Endothelial cell of umbilical vein (primary cell): ENCODE data around the gene EHD2. TPM values are rescaled to one million over a fixed set of nuclear protein-coding genes. Genes with fewer than 3 reads are reported as not detected.

Source experiments
- BruUV-seq: library from RNA; stranded (reverse); fragments of 400-500 nt; replicated peaks from 2 replicates; lab custom pipeline; 2021; lab: Mats Ljungman, UMichigan
- CTCF ChIA-PET: fragments of 300-600, 350-600 bp; sonication (Branson Sonifier 250); formaldehyde crosslinking; loops from one replicate; lab custom pipeline; 2021; ENCODE audit warnings: antibody characterized with exemption, inconsistent platforms; lab: Charles Lee
- POLR2A ChIA-PET: fragments of 300-600, 350-600 bp; sonication (Branson Sonifier 250); formaldehyde crosslinking; loops from one replicate; lab custom pipeline; 2021; ENCODE audit warnings: antibody characterized with exemption, inconsistent platforms; lab: Charles Lee
- DNase-seq: peaks from one replicate; pipeline ENCODE4 v3.0.0-alpha.2; 2011; ENCODE audit warnings: low read depth, low spot score
- FAIRE-seq: peaks from 2 replicates; lab custom pipeline; 2011; peaks lifted over from hg19 to GRCh38; lab: Jason Lieb, UNC
- H2AFZ ChIP-seq: 2 replicates; pipeline ENCODE4 v1.6.0; 2012; ENCODE audit warnings: low read depth, low read length, control low read depth, inconsistent platforms
- H3K27ac ChIP-seq: 2 replicates; pipeline ENCODE4 v1.5.1; 2011; ENCODE audit warnings: low read depth, mild to moderate bottlenecking, control low read depth, low read length, moderate library complexity; ENCODE audit not compliant: insufficient read depth
- H3K27me3 ChIP-seq, 2 experiments: 2 replicates each; pipeline versions ENCODE4 v1.6.0 to v1.6.1; 2011; ENCODE audit warnings: low read length in 2 of 2, mixed read lengths in 1 of 2; ENCODE audit not compliant: control insufficient read depth in 2 of 2, insufficient read depth in 2 of 2
- H3K36me3 ChIP-seq, 2 experiments: 2 replicates in 1 of 2; 3 replicates in 1 of 2; pipeline ENCODE4 v1.5.1; 2011; ENCODE audit warnings: low read length in 2 of 2, mild to moderate bottlenecking in 1 of 2, moderate library complexity in 1 of 2; ENCODE audit not compliant: control insufficient read depth in 2 of 2, insufficient read depth in 2 of 2; ENCODE audit errors: extremely low read depth in 1 of 2
- H3K4me1 ChIP-seq: 3 replicates; pipeline ENCODE4 v1.5.1; 2011; ENCODE audit warnings: mild to moderate bottlenecking, low read length; ENCODE audit not compliant: control insufficient read depth, insufficient read depth; ENCODE audit errors: extremely low read depth
- H3K4me2 ChIP-seq: 2 replicates; pipeline ENCODE4 v1.6.1; 2011; ENCODE audit warnings: low read length, control low read depth, mixed read lengths; ENCODE audit not compliant: insufficient read depth
- H3K4me3 ChIP-seq, 3 experiments: fragments of 200-600 bp in 1 of 3; sonication (generic), shearing (Covaris generic) in 1 of 3; replicated peaks in 1 of 3; 2 replicates each; pipeline ENCODE4 v1.5.1; 2011 to 2016; ENCODE audit warnings: control low read depth in 3 of 3, low read length in 3 of 3, mild to moderate bottlenecking in 2 of 3, inconsistent platforms in 1 of 3, low read depth in 1 of 3, moderate library complexity in 1 of 3; ENCODE audit not compliant: insufficient read depth in 1 of 3
- H3K79me2 ChIP-seq: 2 replicates; pipeline ENCODE4 v1.6.0; 2012; ENCODE audit warnings: low read length, inconsistent platforms; ENCODE audit not compliant: control insufficient read depth, insufficient read depth
- H3K9ac ChIP-seq: replicated peaks from 2 replicates; pipeline ENCODE3; 2011; ENCODE audit warnings: low read length, control low read depth; ENCODE audit not compliant: insufficient read depth; ENCODE audit errors: extremely low read depth
- H3K9me1 ChIP-seq: replicated peaks from 3 replicates; pipeline ENCODE4 v1.6.0; 2011; ENCODE audit warnings: mild to moderate bottlenecking, low read length; ENCODE audit not compliant: control insufficient read depth, insufficient read depth; ENCODE audit errors: extremely low read depth
- H3K9me3 ChIP-seq: replicated peaks from 2 replicates; pipeline ENCODE4 v1.5.1; 2012; ENCODE audit warnings: low read length, inconsistent platforms; ENCODE audit not compliant: control insufficient read depth, insufficient read depth
- H4K20me1 ChIP-seq: replicated peaks from 2 replicates; pipeline ENCODE3; 2011; ENCODE audit warnings: mild to moderate bottlenecking, low read length; ENCODE audit not compliant: control insufficient read depth, insufficient read depth; ENCODE audit errors: extremely low read depth
- CTCF ChIP-seq, 2 donors: IDR thresholded peaks; 1 replicate in 1 of 2; 2 replicates in 1 of 2; pipeline ENCODE4 v1.5.1; 2011; ENCODE audit warnings: low read length in 2 of 2, mild to moderate bottlenecking in 2 of 2, moderate library complexity in 2 of 2, control low read depth in 1 of 2, inconsistent platforms in 1 of 2, low read depth in 1 of 2; ENCODE audit not compliant: insufficient read depth in 1 of 2; ENCODE audit errors: extremely low read depth in 1 of 2
- EZH2 ChIP-seq: IDR thresholded peaks from 2 replicates; pipeline ENCODE4 v1.6.1; 2012; ENCODE audit warnings: borderline replicate concordance, low read depth, mild to moderate bottlenecking, moderate library complexity, low read length, inconsistent platforms; ENCODE audit not compliant: severe bottlenecking
- FOS ChIP-seq: IDR thresholded peaks from 2 replicates; pipeline ENCODE4 v1.6.1; 2011; ENCODE audit warnings: mild to moderate bottlenecking, low read length, moderate library complexity, borderline replicate concordance; ENCODE audit not compliant: insufficient read depth
- GATA2 ChIP-seq: IDR thresholded peaks from 2 replicates; pipeline ENCODE4 v1.7.0; 2011; ENCODE audit warnings: low read depth, mild to moderate bottlenecking, moderate library complexity, mixed read lengths, low read length; ENCODE audit not compliant: insufficient read length, insufficient read depth
- JUN ChIP-seq: IDR thresholded peaks from 2 replicates; pipeline ENCODE4 v1.6.1; 2011; ENCODE audit warnings: borderline replicate concordance, low read depth; ENCODE audit not compliant: insufficient read length, insufficient read depth
- MYC ChIP-seq: IDR thresholded peaks from one replicate; pipeline ENCODE4 v1.6.1; 2011; ENCODE audit warnings: mild to moderate bottlenecking, low read depth, low read length
- POLR2A ChIP-seq: IDR thresholded peaks from 2 replicates; pipeline ENCODE4 v1.6.1; 2012; ENCODE audit warnings: low read depth, mild to moderate bottlenecking, control low read depth, low read length
- POLR2AphosphoS5 ChIP-seq: IDR thresholded peaks from 2 replicates; pipeline ENCODE4 v1.6.1; 2012; ENCODE audit warnings: low read depth, mild to moderate bottlenecking, control low read depth, low read length, moderate library complexity; ENCODE audit not compliant: insufficient read depth
- dilution Hi-C: fragments of 300-500 bp; cut with MboI; formaldehyde crosslinking; loops from one replicate; pipeline ENCODE4 v1.15.0; 2019; ENCODE audit warnings: low sequenced_read_pairs; ENCODE audit not compliant: extremely low pct_ligation_motif_present
- intact Hi-C: fragments of 100-400 bp; cut with micrococcal nuclease; formaldehyde crosslinking; loops from one replicate; pipeline ENCODE4 v1.10.0; 2022
- polyA plus RNA-seq, 4 experiments: library from polyadenylated mRNA; depleted of rRNA in 3 of 4; stranded (reverse) in 3 of 4; unstranded in 1 of 4; fragments of >200 nt; gene quantifications; 2 replicates each; pipeline versions ENCODE4 v1.2.1 to v1.2.3, GENCODE V29; 2011 to 2012; ENCODE audit warnings: missing spikeins in 1 of 4
- total RNA-seq: library from RNA; stranded (reverse); gene quantifications from 2 replicates; pipeline ENCODE4 v1.2.3, GENCODE V29; 2021
- TF ChIP-seq, protein P1 (sequence below): IDR thresholded peaks from 2 replicates; pipeline ENCODE4 v1.6.1; 2011; ENCODE audit not compliant: insufficient read depth, insufficient read length

EHD2 gene
- total and polyA plus RNA-seq, 2 donors (not counting 3 experiments of a cell fraction or from before 2014, with no cell fraction given): 110 to 220 TPM

DNA sequence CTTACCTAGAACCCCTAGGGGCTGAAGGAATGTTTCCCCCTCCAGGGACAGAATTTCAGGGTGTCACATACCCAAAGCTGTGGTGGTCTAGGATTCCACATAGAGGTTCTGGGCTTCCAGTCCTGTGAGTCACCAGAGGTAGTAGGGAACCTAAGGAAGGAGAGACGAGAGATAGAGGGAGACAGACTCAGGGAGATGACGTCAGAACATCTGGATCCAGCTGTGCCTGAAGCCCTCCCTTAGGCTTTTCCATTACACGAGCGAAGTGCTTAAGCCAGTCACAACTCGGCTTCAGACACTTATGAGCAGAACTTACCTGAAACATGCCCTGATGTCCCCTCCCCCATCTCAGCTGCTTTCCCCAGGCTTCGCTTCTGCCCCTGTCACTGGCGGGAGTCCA is 53.4 kb downstream of the EHD2 start:
- dilution Hi-C loops: no loop called here

DNA sequence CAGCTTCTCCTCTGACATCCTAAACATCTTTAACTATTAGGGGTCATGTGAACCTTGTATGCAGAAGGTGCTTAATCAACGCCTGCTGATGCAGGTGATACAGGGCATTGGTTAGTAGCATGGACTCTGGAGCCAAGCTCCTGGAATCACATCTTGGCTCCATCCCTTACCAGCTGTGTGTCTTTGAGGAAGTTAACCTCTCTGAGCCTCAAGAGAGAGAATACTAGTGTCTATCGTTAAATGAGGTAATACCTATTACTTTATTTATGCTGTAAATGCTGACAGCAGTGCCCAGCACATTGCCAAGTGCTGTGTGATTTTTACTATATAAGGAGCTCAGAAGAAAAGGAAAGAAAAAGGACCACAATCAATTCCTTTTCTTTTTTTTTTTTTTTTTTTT is 54.1 kb downstream of the EHD2 start:
- Histone ChIP-seq H3K27me3 (peaks cover 0 to 2% of the 10 kb centered on the region in 2 experiments), H3K9ac (no peak overlapping the region), H3K4me3 (no peak overlapping the region), H3K4me1 (peaks cover 4% of the 10 kb centered on the region), H3K27ac (no peak overlapping the region), H2AFZ (no peak overlapping the region), H4K20me1 (no peaks in the 10 kb centered on the region), H3K79me2 (no peaks in the 10 kb centered on the region), H3K9me1 (no peaks in the 10 kb centered on the region), H3K36me3 (no peaks in the 10 kb centered on the region), H3K9me3 (no peaks in the 10 kb centered on the region), H3K4me2 (no peak overlapping the region)
- dilution Hi-C loops: no loop called here
- DNase-seq: no peak
- ChIA-PET CTCF (interaction anchor here (0.9 to 7.3 kb wide), 7 partner anchors 11 to 97 kb away, joined by 3 to 169 read pairs (median 6); partner anchors contain the start of gene EHD2), POLR2A (interaction anchor here (0.5 to 0.6 kb wide), 2 partner anchors 17 to 85 kb away, joined by 3 read pairs; no protein-coding TSS in a partner anchor)
- TF ChIP-seq POLR2A (no peak), FOS (no peak), JUN (no peak), GATA2 (no peak), CTCF (IDR thresholded peaks at IDR 0.05; ENCODE audit: extremely low read depth in 1 of 2, insufficient read depth in 1 of 2, low read depth in 1 of 2, low read length in 2 of 2) (no peak), MYC (no peak), POLR2AphosphoS5 (no peak), EZH2 (no peak)
- TF ChIP-seq, protein P1, sequence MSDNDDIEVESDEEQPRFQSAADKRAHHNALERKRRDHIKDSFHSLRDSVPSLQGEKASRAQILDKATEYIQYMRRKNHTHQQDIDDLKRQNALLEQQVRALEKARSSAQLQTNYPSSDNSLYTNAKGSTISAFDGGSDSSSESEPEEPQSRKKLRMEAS: no peak
- FAIRE-seq: no peak
- intact Hi-C loops: no loop called here
- no TSS peak for BruUV-seq

More for the DNA sequence above, 53.4 kb downstream of the EHD2 start:
- H3K79me2 ChIP-seq: no peaks in the 10 kb centered on the region
- H3K9me1 ChIP-seq: no peaks in the 10 kb centered on the region
- BruUV-seq: no TSS peak
- H3K27ac ChIP-seq: no peak overlapping the region
- H3K4me1 ChIP-seq: peaks cover 4% of the 10 kb centered on the region
- no peak overlapping the region for H3K9ac ChIP-seq
- no peak overlapping the region for H3K4me2 ChIP-seq
- H2AFZ ChIP-seq: no peak overlapping the region
- no peak for TF ChIP-seq MYC
- no peak for TF ChIP-seq GATA2
- TF ChIP-seq POLR2A: no peak
- no peak for TF ChIP-seq EZH2
- no peak for TF ChIP-seq POLR2AphosphoS5
- FAIRE-seq (no peak), DNase-seq (no peak)
- POLR2A ChIA-PET: interaction anchor here (0.5 to 0.6 kb wide), 2 partner anchors 18 to 86 kb away, joined by 3 read pairs; no protein-coding TSS in a partner anchor
- H3K9me3 ChIP-seq: no peaks in the 10 kb centered on the region
- H3K36me3 ChIP-seq: no peaks in the 10 kb centered on the region
- H3K4me3 ChIP-seq: no peak overlapping the region
- peaks cover 0 to 2% of the 10 kb centered on the region in 2 experiments for H3K27me3 ChIP-seq
- CTCF ChIA-PET: interaction anchor here (0.9 to 7.3 kb wide), 7 partner anchors 10 to 98 kb away, joined by 3 to 169 read pairs (median 6); partner anchors contain the start of gene EHD2
- intact Hi-C loops: loop anchor here (1.0 kb wide), 2 partner anchors 12 to 22 kb away; partner anchors contain the start of gene SELENOW
- H4K20me1 ChIP-seq: no peaks in the 10 kb centered on the region
